CD4-positive, alpha-beta memory T cell (primary cell): ENCODE data around the gene GTF3C2. TPM values are rescaled to one million over a fixed set of nuclear protein-coding genes. Genes with fewer than 3 reads are reported as not detected.

ENCODE experiments used
- CTCF ChIA-PET: fragments of 350-600 bp; sonication (Branson Sonifier 250); formaldehyde crosslinking; loops from one replicate; lab custom pipeline; 2021; ENCODE audit warnings: inconsistent platforms; ENCODE audit not compliant: partially characterized antibody; lab: Charles Lee
- POLR2A ChIA-PET: fragments of 350-600 bp; sonication (Branson Sonifier 250); formaldehyde crosslinking; loops from one replicate; lab custom pipeline; 2021; ENCODE audit not compliant: partially characterized antibody; lab: Charles Lee
- DNase-seq, 5 donors: peaks; one replicate each; pipeline versions ENCODE4 v3.0.0 to v3.0.0-alpha.2; 2020 to 2022; ENCODE audit warnings: mixed read lengths in 1 of 5
- H3K27ac ChIP-seq: one replicate; pipeline ENCODE4 v1.7.0; 2013; ENCODE audit warnings: low read depth, low read length
- H3K27me3 ChIP-seq: 2 replicates; pipeline ENCODE4 v1.7.0; 2013; ENCODE audit warnings: mild to moderate bottlenecking, low read length, moderate library complexity; ENCODE audit not compliant: insufficient read depth
- H3K36me3 ChIP-seq: 2 replicates; pipeline ENCODE4 v1.7.0; 2013; ENCODE audit warnings: mild to moderate bottlenecking, low read length, moderate library complexity; ENCODE audit not compliant: insufficient read depth
- H3K4me1 ChIP-seq: 2 replicates; pipeline ENCODE4 v1.7.0; 2013; ENCODE audit warnings: mild to moderate bottlenecking, low read length, moderate library complexity; ENCODE audit not compliant: insufficient read depth
- H3K4me3 ChIP-seq, 2 donors: one replicate each; pipeline ENCODE4 v1.7.0; 2013; ENCODE audit warnings: low read length in 2 of 2, mild to moderate bottlenecking in 1 of 2
- H3K9me3 ChIP-seq, 2 donors: one replicate each; pipeline ENCODE4 v1.7.0; 2013; ENCODE audit warnings: low read length in 2 of 2, control low read depth in 1 of 2; ENCODE audit not compliant: control insufficient read depth in 1 of 2
- H3K27ac Mint-ChIP-seq, 7 donors: one replicate each; pipeline ENCODE4 v1.8.0; 2020 to 2021; ENCODE audit warnings: mixed read lengths in 7 of 7, mild to moderate bottlenecking in 6 of 7, inconsistent platforms in 3 of 7, moderate library complexity in 3 of 7
- H3K27me3 Mint-ChIP-seq, 2 donors: one replicate each; pipeline ENCODE4 v1.8.0; 2020 to 2021; ENCODE audit warnings: mixed read lengths in 2 of 2
- H3K36me3 Mint-ChIP-seq, 2 donors: one replicate each; pipeline ENCODE4 v1.8.0; 2020 to 2021; ENCODE audit warnings: mixed read lengths in 2 of 2, inconsistent platforms in 1 of 2, mild to moderate bottlenecking in 1 of 2
- H3K4me1 Mint-ChIP-seq, 4 donors: one replicate each; pipeline ENCODE4 v1.8.0; 2020 to 2021; ENCODE audit warnings: mixed read lengths in 4 of 4, mild to moderate bottlenecking in 1 of 4
- H3K4me3 Mint-ChIP-seq, 8 donors: one replicate each; pipeline ENCODE4 v1.8.0; 2020 to 2021; ENCODE audit warnings: mixed read lengths in 8 of 8, mild to moderate bottlenecking in 7 of 8, moderate library complexity in 6 of 8, inconsistent platforms in 3 of 8
- H3K9me3 Mint-ChIP-seq, 8 donors: one replicate each; pipeline ENCODE4 v1.8.0; 2020 to 2021; ENCODE audit warnings: mixed read lengths in 8 of 8, mild to moderate bottlenecking in 5 of 8, inconsistent platforms in 3 of 8, moderate library complexity in 1 of 8
- intact Hi-C: fragments of 100-400 bp; cut with micrococcal nuclease; formaldehyde crosslinking; loops from one replicate; pipeline ENCODE4 v1.15.1; 2023
- polyA plus RNA-seq, 2 donors: library from polyadenylated mRNA; unstranded; fragments of 300-500 nt; fragmentation: Illumina TruSeq; gene quantifications; one replicate each; pipeline ENCODE4 v1.2.3, GENCODE V29; 2021
- total RNA-seq, 2 experiments: library from RNA; stranded (reverse); gene quantifications; one replicate each; pipeline ENCODE4 v1.2.3, GENCODE V29; 2021

Gene GTF3C2
- total and polyA plus RNA-seq, 4 experiments from 2014 or later, result 37.7 to 90.8 (median 67.3) TPM

DNA sequence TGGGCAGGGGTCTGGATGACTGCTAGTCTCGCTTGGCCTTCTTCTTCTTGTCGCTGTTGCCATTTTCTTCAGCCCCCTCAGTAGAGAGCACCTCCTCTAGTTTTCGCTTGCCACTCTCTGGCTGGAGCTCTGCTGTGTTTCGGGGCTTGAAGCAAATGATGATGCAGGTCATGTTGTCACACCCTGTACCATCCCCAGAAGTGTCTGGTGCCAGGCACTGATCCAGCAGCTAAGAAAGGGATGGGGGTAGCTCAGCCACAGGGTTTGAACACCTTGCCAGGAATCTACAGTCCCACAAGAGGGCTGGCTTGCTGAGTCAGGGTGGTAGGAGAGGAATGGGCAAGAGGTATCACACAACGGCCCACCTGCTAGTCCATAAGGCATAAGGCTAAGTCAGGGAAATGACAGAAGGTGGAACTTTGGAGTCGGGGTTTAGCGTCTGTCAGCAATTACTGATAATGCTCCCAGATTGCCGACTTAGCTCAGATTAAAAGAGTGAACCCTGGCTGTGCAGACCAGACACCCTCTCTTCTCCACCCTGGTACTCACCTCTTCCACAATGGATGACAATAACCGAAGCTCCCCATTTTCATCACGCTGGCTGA is 25.1 kb upstream of the GTF3C2 start:
- DNase-seq, result no peak
- H3K4me3 Mint-ChIP-seq, result peak overlapping the region; percentile 62 to 89 (median 84)
- Histone ChIP-seq H3K4me3 (no peak overlapping the region), H3K4me1 (peaks cover 20% of the 10 kb centered on the region), H3K27me3 (no peaks in the 10 kb centered on the region), H3K27ac (peak overlapping the region; percentile 78), H3K36me3 (peaks cover 59% of the 10 kb centered on the region), H3K9me3 (no peaks in the 10 kb centered on the region)
- intact Hi-C loops, result loop anchor here (2.0 kb wide), 1 partner anchor 47 kb away; the partner anchor contains the start of gene NRBP1
- peak overlapping the region; percentile 92 to 97 (median 93) for H3K27ac Mint-ChIP-seq
- ChIA-PET POLR2A (interaction anchor here (0.6 to 4.4 kb wide), 5 partner anchors 11 to 632 kb away, joined by 4 to 106 read pairs (median 44); partner anchors contain the start of genes EIF2B4, MPV17, NRBP1 and PPM1G), CTCF (interaction anchor here (0.5 to 1.5 kb wide), 2 partner anchors 12 to 32 kb away, joined by 3 to 6 read pairs; partner anchors contain the start of gene EIF2B4)
- H3K27me3 Mint-ChIP-seq, result no peaks in the 10 kb centered on the region
- H3K9me3 Mint-ChIP-seq, result peaks cover 0 to 1% (median 0%) of the 10 kb centered on the region in 8 donors
- H3K4me1 Mint-ChIP-seq, result peaks cover 15 to 36% (median 25%) of the 10 kb centered on the region in 4 donors
- H3K36me3 Mint-ChIP-seq, result peaks cover 40 to 68% of the 10 kb centered on the region in 2 donors

DNA sequence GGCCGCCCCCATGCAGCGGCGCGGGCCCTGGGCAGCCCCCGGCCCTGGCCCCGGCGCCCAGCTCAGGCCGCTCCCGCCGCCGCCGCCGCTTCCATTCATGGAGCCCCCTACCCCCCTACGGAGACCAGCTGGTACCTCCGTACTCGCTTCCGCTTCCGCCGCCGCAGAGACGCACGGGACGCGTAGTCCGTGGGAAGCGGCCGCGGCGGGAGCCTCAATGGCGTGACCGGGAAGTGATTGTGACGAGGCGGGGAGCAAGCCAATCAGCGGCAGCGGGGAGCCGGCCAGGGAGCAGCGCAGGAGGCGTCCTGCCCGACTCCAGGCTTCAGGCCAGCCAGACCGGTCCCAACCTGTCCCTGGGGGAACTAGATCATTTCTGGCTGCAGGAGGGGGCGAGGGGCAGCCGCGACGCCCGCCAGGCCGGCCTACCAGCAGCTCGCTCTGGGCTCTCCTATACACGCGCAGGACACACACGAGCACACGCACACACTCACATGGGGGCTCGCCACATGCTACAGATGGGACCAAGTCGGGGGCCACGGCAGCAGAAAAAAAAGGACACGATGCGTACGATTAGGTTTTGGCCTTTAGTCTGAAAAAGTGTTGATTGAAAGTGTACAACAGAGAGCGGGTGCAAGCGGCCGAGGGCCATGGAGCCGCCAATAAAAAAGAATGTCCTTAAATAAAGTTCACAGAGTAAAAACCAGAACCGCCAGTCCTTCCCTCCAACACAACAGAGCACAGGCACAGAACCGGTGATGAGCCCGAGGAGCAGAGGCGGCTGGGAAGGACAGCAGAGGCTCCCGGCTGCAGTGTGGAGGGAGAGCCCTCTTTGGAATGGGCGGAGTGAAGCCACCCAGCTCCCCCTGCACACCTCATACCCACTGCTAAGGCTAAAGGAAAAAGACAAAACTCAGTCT is 24.3 kb upstream of the GTF3C2 start, which contains the start of gene ZNF513:
ZNF513 (minus strand) TSS at position 109 of the 920 bp plus-strand sequence. CDS start 208 bp downstream, outside the sequence.
- H3K4me3 ChIP-seq, result peak within 1 kb of the TSS; percentile 66 to 79
- intact Hi-C loops, result loop anchor here (1.0 to 2.0 kb wide), 6 partner anchors 11 to 282 kb away; partner anchors contain the start of genes EIF2B4, GTF3C2, NRBP1 and PPM1G
- no peaks in the 10 kb centered on the region for H3K27me3 ChIP-seq
- H3K9me3 ChIP-seq, result no peaks in the 10 kb centered on the region
- H3K36me3 Mint-ChIP-seq, result peaks cover 46 to 74% of the 10 kb centered on the region in 2 donors
- peak within 1 kb of the TSS; percentile 92 to 97 (median 95) for H3K27ac Mint-ChIP-seq
- peaks cover 15 to 36% (median 25%) of the 10 kb centered on the region in 4 donors for H3K4me1 Mint-ChIP-seq
- ChIA-PET CTCF (interaction anchor here (1.5 kb wide), 1 partner anchor 11 kb away, joined by 6 read pairs; the partner anchor contains the start of gene EIF2B4), POLR2A (interaction anchor here (0.6 to 4.4 kb wide), 10 partner anchors 8 to 329 kb away, joined by 3 to 106 read pairs (median 11); partner anchors contain the start of genes AGBL5, EIF2B4, GTF3C2 and MPV17)
- H3K36me3 ChIP-seq, result peaks cover 62% of the 10 kb centered on the region
- H3K4me3 Mint-ChIP-seq, result peak within 1 kb of the TSS; percentile 89 to 93 (median 90)
- H3K9me3 Mint-ChIP-seq, result peaks cover 0 to 1% (median 0%) of the 10 kb centered on the region in 8 donors
- peaks cover 20% of the 10 kb centered on the region for H3K4me1 ChIP-seq
- no peaks in the 10 kb centered on the region for H3K27me3 Mint-ChIP-seq
- H3K27ac ChIP-seq, result peak within 1 kb of the TSS; percentile 78
- DNase-seq, result peak; percentile 81 to 89 (median 83)

GRCh38 chr2:27379836-27380625 is 23.5 kb upstream of the GTF3C2 start:
- H3K4me3 ChIP-seq, result peak overlapping the region; percentile 66 to 79
- H3K27me3 ChIP-seq, result no peaks in the 10 kb centered on the region
- DNase-seq, result peak; percentile 23 to 71 (median 30)
- peaks cover 63% of the 10 kb centered on the region for H3K36me3 ChIP-seq
- H3K9me3 ChIP-seq, result no peaks in the 10 kb centered on the region
- peaks cover 15 to 36% (median 25%) of the 10 kb centered on the region in 4 donors for H3K4me1 Mint-ChIP-seq
- H3K27ac Mint-ChIP-seq, result peak overlapping the region; percentile 92 to 97 (median 95)
- H3K9me3 Mint-ChIP-seq, result peaks cover 0 to 1% (median 0%) of the 10 kb centered on the region in 8 donors
- peak overlapping the region; percentile 89 to 93 (median 90) for H3K4me3 Mint-ChIP-seq
- peak overlapping the region; percentile 78 for H3K27ac ChIP-seq
- ChIA-PET CTCF (interaction anchor here (0.8 to 1.8 kb wide), 3 partner anchors 10 to 49 kb away, joined by 3 to 8 read pairs (median 6); partner anchors contain the start of genes EIF2B4, NRBP1, PPM1G and SNX17), POLR2A (interaction anchor here (0.8 to 4.4 kb wide), 14 partner anchors 9 to 1346 kb away, joined by 3 to 106 read pairs (median 4); partner anchors contain the start of genes AGBL5, EIF2B4, GTF3C2 and MPV17)
- intact Hi-C loops, result loop anchor here (1.0 to 2.0 kb wide), 6 partner anchors 10 to 283 kb away; partner anchors contain the start of genes EIF2B4, GTF3C2, NRBP1 and PPM1G
- no peaks in the 10 kb centered on the region for H3K27me3 Mint-ChIP-seq
- peaks cover 20% of the 10 kb centered on the region for H3K4me1 ChIP-seq
- peaks cover 42 to 75% of the 10 kb centered on the region in 2 donors for H3K36me3 Mint-ChIP-seq

DNA sequence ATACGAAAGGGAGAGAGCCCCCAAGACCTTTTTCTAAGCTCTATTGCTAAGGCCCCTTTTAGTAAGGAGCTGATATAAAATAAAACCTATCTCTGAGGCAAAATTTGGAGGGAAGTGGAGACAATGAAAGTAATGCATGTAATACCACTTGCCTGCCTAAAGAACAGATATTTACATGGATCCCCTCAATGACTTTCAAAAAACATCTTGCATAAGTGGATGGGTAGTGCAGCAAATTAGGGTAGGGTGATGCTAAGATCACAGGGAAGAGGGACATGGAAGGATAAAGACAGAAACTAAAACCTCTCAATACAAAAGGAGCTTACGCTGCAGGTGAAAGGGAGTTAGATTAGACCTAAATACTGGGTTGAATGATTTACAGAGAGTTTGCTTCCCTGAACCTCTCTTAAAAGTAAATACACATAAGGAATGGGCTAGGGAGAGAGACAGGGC is 22.8 kb upstream of the GTF3C2 start:
- Mint-ChIP-seq H3K4me1 (peaks cover 15 to 40% (median 27%) of the 10 kb centered on the region in 4 donors), H3K27ac (peak overlapping the region; percentile 92 to 97 (median 95)), H3K27me3 (no peaks in the 10 kb centered on the region), H3K4me3 (peak overlapping the region; percentile 89 to 93 (median 90)), H3K9me3 (peaks cover 0 to 1% (median 0%) of the 10 kb centered on the region in 8 donors), H3K36me3 (peaks cover 41 to 78% of the 10 kb centered on the region in 2 donors)
- ChIA-PET POLR2A (interaction anchor here (0.7 to 4.4 kb wide), 11 partner anchors 8 to 1346 kb away, joined by 3 to 106 read pairs (median 4); partner anchors contain the start of genes EIF2B4, GTF3C2, MPV17 and NRBP1), CTCF (interaction anchor here (0.8 to 1.8 kb wide), 3 partner anchors 9 to 49 kb away, joined by 3 to 8 read pairs (median 6); partner anchors contain the start of genes EIF2B4, NRBP1, PPM1G and SNX17)
- intact Hi-C loops, result no loop called here
- Histone ChIP-seq H3K36me3 (peaks cover 63% of the 10 kb centered on the region), H3K4me3 (peak overlapping the region; percentile 66 to 79), H3K9me3 (no peaks in the 10 kb centered on the region), H3K27me3 (no peaks in the 10 kb centered on the region), H3K4me1 (peaks cover 20% of the 10 kb centered on the region), H3K27ac (peak overlapping the region; percentile 78)
- DNase-seq, result no peak

DNA sequence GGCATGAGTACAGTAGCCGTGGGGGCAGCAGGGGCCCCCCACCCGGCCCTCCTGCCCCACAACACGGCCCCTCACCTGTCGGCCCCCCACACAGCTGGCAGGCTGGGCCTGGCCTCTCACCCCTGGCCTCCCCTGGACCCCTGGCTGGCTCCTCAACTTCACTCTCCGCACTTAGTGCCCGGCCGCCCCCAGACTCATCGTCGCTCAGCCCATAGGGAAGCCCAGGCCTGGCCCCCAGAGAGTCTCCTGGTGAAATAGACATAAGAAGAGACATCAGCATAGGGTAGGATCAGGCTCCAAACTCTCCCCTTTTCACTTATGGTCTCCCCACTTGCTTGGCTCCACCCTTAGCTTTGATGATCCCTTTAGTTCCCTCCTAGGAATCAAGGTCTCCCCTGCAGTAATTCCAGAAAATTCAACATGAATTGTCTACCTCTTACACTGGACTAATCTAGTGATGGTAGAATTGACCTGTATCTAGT is 22.3 kb upstream of the GTF3C2 start:
- H3K4me1 Mint-ChIP-seq, result peaks cover 15 to 40% (median 27%) of the 10 kb centered on the region in 4 donors
- H3K27me3 Mint-ChIP-seq, result no peaks in the 10 kb centered on the region
- Histone ChIP-seq H3K36me3 (peaks cover 63% of the 10 kb centered on the region), H3K9me3 (no peaks in the 10 kb centered on the region), H3K27me3 (no peaks in the 10 kb centered on the region), H3K4me1 (peaks cover 20% of the 10 kb centered on the region), H3K27ac (peak overlapping the region; percentile 78), H3K4me3 (no peak overlapping the region)
- POLR2A ChIA-PET, result interaction anchor here (0.7 to 4.4 kb wide), 10 partner anchors 8 to 307 kb away, joined by 3 to 106 read pairs (median 7); partner anchors contain the start of genes EIF2B4, GTF3C2, MPV17 and NRBP1
- intact Hi-C loops, result no loop called here
- peaks cover 36 to 77% of the 10 kb centered on the region in 2 donors for H3K36me3 Mint-ChIP-seq
- H3K4me3 Mint-ChIP-seq, result peak overlapping the region in 5 of 8 donors; percentile 89 to 93 (median 90)
- no peak for DNase-seq
- H3K27ac Mint-ChIP-seq, result peak overlapping the region; percentile 58 to 97 (median 95)
- H3K9me3 Mint-ChIP-seq, result peaks cover 0 to 1% (median 0%) of the 10 kb centered on the region in 8 donors
- CTCF ChIA-PET, result interaction anchor here (0.8 to 1.8 kb wide), 3 partner anchors 9 to 50 kb away, joined by 3 to 8 read pairs (median 6); partner anchors contain the start of genes EIF2B4, NRBP1, PPM1G and SNX17
